GM18502 (cell line): ENCODE measurements around the gene POLA1.

ENCODE experiments used
- ATAC-seq: cut with Tn5 transposase; IDR thresholded peaks from one replicate; pipeline ENCODE4 v1.9.1; 2021; ENCODE audit warnings: mild to moderate bottlenecking; ENCODE audit not compliant: unreplicated experiment, poor library complexity

The POLA1 gene

GRCh38 chrX:24961809-24962208 lies 268.1 kb downstream of the POLA1 start:
- ATAC-seq: no peak

DNA sequence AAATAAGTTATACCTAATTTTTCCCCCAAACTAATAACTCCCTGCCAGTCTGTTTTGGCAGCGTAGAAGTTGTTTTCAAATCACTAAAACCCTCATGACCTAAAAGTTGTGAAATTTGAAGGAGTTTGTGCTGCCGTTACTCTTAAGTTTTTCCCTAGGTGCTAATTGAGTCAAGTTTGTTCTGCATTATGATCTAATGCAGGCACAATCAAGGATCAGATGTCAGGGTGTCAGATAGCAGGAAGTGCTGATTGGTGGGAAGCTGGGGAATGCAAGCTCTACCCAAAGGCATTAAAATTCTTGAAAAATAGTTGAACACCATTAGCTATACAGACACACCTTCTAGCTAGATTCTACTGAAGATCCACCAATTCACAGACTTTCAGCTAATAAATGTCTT lies 270.1 kb downstream of the POLA1 start:
- no peak for ATAC-seq

- no peak for ATAC-seq
These were observed 271.7 kb downstream of the POLA1 start for GRCh38 chrX:24965372-24965771.

DNA sequence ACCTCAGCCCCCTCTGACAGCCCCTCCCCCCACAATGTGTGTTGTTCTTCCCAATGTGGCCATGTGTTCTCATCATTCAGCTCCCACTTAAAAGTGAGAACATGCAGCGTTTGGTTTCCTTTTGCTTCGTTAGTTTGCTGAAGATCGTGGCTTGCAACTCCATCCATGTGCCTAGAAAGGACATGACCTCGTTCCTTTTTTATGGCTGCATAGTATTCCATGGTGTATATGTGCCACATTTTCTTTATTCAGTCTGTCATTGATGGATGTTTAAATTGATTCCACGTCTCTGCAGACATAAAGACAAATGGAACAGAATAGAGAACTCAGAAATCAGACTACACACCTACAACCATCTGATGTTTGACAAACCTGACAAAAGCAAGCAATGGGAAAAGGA lies 276.1 kb downstream of the POLA1 start:
- ATAC-seq: no peak

- ATAC-seq: no peak
These were observed 285.4 kb downstream of the POLA1 start for GRCh38 chrX:24979081-24979480.

- no peak for ATAC-seq
These were observed 287.3 kb downstream of the POLA1 start for GRCh38 chrX:24981030-24981429.

DNA sequence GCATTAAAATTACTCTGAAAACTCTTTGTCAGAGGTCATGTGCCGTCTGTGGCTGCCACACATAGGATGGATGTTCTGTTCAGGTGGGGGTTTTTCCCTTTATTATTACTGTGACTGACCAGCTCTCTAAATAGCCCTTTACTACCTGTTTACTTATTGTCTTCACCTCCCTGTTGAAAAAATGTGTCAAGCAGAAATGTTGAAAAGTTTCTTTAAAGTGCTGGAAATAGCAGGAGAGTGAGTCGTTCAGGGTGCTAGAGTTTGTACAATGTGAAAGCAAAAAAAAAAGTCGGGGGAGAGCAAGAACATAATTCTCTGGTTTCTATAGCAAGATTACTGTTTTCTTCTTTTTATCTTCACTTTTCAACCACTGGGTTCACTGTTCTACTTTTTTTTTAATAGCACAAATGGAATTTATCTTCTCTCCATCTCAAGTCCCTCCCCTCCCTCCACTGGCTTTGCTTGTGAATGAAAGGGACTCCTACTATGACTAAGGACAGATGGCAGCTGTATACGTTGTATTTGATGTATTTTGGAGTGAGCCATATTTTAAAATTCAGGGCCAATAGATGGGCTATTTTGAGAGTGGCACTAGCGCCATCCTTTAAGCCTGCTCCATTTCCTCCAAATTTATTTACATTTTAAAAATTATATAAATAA lies 288.7 kb downstream of the POLA1 start:
- no peak for ATAC-seq

- ATAC-seq: no peak
These were observed 290.2 kb downstream of the POLA1 start for GRCh38 chrX:24983931-24984330.

DNA sequence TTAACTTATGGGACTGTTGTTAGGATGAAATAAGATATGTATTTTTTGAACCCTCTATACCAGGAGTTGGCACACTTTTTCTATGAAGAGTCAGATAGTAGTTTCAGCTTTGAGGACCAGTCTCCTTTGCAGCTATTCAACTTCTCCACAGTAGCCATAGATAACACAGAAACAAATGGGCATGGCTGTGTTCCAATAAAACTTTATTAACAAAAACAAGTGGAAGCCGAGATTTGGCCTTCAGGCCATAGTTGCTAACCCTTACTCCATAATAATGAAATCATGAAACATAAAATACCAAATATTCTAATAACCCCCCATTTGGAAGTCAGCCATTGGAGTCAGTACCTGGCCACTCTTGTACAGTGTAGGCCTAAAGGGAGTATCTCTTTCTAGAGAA lies 291.4 kb downstream of the POLA1 start:
- ATAC-seq: no peak

GRCh38 chrX:24987731-24988130 lies 294.0 kb downstream of the POLA1 start:
- ATAC-seq: no peak

DNA sequence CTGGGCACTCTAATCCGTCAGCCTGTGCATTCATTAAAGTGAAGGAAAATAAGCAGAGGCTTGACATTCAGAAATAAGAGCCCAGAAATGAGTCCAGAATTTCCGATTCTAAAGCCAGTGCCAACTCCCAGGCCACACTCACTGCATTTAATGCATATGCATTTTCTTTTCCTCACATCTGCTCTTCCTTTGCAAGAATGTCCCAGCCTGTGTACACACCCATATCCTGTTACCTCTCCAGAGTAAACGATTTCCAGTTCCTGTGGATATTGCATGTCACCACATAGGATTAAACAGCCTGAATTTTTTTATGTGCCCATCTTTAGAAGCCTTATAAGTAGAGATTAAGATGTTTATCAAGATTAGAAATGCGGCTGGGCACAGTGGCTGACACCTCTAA lies 294.6 kb downstream of the POLA1 start:
- no peak for ATAC-seq

DNA sequence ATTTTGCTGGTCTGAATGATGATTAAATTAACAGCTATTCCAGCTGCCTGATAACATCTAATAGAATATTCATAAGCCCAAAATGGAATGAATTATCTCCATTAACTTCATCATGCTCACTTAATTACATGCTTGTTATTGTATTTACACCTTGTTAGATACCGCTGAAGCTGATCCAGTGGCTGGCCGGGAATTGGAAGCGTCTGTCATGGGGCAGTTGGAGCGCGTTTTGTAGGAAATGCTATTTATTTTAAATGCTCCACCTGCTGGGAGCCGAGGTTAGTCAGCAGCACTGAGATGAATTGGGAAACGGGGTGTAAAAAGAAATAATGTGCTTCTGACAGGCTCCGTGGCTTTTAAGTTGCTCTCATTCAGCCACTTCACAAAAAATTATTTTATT lies 296.8 kb downstream of the POLA1 start:
- no peak for ATAC-seq

DNA sequence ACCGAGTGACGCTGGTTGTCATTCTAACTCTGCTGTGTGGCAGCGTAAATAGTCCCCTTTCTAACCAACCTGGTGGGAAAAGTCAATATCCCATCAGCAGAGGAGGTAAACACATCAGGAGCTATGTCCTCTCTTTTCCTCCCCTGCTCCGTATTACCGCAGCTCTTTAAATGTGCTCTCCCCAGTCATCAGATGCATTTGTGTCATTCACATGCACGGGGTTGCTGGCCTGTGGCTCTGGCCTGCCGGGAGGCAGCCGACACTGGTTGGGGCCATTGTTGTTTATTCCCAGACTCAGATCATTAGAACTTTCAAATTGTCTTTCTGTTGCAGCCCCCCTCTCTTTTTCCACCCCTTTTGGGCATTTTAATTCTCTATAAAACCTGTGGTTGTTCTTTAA lies 300.2 kb downstream of the POLA1 start:
- ATAC-seq: no peak

- ATAC-seq: no peak
These were observed 302.5 kb downstream of the POLA1 start for GRCh38 chrX:24996096-24996709.

DNA sequence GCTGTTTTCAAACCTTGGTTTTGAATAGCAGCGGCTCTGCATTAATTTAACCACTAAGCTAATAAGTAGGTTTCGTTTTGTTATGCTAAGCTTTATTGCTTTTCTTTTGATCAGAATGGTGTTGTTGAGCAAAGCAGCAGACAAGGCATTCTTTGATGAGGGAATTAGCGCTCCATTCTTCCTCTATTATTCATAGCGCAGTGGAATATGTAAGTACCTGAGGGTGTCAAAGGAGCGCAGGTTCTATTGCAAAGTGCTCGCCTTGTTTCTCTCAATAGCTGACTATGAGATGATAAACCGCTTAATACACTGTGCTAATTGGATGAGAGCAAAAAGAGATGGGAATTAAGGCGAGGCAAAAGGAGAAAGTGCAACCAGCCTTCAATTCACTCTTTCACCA lies 305.8 kb downstream of the POLA1 start:
- ATAC-seq: no peak

DNA sequence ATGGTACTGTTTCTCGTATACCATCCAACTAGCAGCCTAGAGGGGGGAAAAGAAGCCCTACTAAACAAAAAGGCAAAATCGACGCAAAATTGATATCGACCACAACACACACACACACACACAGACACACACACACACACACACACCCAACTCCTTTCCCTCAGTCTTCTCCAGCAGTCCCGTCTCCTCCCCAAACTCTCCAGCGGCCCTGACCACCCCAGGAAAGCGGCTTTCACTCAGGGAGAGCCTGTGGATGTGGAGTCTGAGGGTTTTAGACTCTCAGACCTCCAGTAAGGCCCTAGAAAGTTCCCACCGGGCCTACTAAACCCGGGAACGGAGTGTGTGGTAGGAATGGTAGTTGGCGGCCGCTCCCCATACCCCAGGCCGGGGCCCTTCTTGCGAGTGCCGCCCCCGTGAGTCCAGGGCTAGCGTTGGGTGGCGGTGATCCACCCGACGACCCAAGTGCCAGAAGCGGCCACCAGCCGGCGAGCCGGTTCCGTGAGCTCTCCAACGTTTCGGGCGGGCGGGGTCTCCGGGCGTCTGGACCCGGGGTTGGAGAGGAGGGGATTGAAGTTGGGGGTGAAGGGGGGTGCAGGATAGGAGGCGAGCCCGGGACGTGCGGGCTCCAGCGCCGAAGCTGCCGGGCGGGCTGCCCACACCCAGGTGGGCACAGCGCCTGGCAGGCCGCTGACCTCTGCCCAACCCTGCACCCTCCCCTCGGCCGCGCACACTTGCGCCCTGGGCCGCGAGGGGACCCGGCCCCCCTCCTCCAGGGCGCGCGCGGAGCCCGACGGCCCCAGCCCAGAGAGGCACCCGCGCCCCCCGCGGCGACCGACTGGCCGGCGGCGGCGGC lies 308.3 kb downstream of the POLA1 start:
- no peak for ATAC-seq

GRCh38 chrX:25002661-25003020 lies 308.9 kb downstream of the POLA1 start:
- no peak for ATAC-seq

DNA sequence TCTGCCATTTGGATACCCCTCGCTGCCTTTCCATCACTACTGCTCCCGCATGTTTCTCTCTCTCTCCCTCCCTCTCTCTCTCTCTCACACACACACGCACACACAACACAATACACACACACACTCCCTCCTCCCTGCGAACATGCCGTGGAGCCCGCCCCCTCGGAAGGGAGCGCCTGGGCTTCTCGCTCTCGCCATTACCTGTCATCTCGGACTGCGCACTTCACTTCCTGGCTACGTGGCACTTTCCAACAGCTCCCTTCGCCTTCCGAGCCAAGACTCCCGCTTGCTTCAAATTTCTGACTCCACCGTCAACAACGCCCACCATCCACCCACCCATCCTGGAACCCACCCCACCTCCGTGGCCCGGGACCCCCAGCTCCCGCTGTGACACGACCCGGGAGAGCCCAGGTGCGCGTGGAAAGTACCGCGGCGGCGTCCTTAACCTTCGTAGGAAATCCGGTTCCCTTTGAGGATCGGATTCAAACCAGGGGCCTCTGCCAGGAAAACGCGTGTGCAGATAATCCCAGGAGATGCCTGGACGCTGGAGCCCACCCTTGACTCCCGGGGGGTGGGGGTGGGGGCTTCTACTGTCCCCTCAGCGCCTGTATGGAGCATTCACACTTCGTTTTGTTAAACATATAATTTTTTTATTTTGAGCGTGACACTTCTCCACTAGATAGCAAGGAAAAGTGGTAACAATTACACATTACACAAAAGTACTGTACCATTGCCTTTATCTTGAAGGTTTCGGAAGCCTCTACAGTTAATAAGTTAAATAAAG lies 309.5 kb downstream of the POLA1 start:
- no peak for ATAC-seq

DNA sequence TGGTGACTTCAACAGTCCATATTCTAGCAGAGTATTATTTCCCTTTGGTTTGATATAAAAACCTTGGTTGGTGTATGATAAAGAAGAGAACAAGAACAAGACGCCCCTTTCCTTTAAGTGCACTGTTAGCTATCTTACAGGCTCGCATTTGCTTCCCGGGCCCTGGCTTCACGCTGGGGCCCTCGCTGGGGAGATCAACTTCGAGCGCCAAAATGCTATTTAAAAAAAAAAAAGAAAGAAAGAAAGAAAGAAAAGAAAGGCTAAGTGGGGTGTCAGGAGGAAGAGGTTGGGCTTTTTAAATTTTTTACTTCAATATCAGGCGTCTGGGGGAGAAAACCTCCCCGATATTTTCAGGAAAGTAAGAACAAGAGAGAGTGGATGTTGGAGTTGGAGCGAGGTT lies 310.3 kb downstream of the POLA1 start:
- ATAC-seq: no peak

DNA sequence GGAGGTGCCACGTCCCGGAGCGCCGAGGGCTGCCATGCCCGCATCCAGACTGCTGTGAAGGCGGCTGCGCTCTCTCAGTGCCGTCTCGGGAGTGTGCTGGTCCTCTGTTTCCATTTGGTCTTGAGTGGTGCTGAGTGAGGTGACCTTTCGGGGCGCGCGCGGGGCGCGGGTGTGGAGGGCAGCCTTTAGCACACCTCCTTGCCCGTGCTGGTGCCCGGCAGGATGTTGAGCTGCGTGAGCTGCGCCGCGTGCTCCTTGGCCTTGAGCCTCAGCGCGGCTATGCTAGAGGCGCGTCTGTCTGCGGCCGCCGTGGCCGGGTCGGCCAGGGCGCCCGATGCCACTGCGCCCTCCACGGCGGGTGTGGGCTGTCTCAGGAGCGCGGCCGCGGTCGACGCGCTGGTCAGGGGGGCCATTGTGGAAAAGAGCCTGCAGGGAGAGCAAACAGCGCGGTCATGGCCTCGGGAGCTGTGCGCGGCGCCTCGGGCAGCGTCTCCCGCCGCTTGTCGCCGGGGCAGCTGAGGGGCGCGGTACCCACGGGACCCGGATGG lies 310.8 kb downstream of the POLA1 start:
- ATAC-seq: no peak

DNA sequence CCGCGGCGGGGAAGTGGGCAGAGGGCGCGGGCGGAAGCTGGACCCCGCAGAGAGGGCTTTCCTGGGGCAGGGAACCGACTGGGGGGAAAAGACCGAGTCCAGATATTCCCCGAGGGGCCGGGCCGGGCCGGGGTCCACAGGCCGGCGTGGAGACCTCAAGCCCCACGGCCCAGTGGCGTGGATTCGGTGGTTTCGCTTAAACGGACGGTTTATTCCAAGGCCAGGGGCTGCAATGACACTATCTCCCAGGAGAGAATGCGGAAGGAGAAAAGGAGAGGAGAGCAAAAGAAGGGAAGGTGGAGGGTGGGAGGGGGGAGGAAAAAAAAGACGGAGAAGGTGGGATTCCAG lies 311.3 kb downstream of the POLA1 start:
- no peak for ATAC-seq
